GM19351 (cell line): Measurements from ENCODE around the gene AGRN.
"Not testable (repeated sequence)": the region's sequence is repeated elsewhere in the genome, so short reads cannot be mapped to it uniquely, and the experiment has no call there.

Experiments
- ATAC-seq: cut with Tn5 transposase; IDR thresholded peaks from one replicate; pipeline ENCODE4 v1.9.1; 2021; ENCODE audit warnings: mild to moderate bottlenecking, moderate library complexity; ENCODE audit not compliant: unreplicated experiment

Gene AGRN

GRCh38 chr1:981491-981954 is 38.4 kb upstream of the AGRN start:
- ATAC-seq, result no peak

- no peak for ATAC-seq
Observed at GRCh38 chr1:981955-982558, 37.9 kb upstream of the AGRN start, which contains the start of gene PERM1. Gene PERM1 (minus strand): TSS chr1:982093. CDS start chr1:981029, 1,064 bp downstream.

DNA sequence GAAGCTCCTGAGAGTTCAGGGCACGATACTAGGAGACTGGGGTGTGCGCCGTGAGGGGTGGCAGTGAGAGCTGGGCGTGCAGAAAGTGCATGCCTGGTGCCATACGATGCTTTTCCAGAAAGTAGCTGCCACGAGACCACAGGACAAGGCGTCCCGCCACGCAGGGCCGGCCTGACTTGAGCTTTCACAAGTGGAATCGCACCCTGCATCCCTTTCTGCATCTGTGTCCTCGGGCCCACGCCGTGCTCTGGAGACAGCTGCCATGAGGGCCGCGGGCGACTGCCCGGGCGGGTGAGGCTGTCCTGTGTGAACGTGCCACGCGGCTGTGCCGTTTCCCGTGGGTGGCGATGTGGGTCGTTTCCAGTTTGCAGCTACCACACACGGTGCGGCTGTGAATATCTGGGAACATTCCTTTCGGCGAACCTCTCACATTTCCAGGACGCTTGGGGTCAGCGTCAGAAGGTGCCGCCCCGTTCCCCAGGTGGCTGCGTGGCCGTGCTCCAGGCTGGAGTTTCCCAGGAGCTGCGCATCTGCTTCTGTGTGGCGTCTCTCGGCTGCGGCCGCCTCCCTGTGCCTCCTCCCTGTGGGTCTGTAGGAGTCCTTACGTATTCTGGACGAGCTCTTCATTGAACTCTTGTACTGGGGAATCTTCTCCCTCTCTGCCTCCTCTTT is 37.0 kb upstream of the AGRN start:
- no peak for ATAC-seq

DNA sequence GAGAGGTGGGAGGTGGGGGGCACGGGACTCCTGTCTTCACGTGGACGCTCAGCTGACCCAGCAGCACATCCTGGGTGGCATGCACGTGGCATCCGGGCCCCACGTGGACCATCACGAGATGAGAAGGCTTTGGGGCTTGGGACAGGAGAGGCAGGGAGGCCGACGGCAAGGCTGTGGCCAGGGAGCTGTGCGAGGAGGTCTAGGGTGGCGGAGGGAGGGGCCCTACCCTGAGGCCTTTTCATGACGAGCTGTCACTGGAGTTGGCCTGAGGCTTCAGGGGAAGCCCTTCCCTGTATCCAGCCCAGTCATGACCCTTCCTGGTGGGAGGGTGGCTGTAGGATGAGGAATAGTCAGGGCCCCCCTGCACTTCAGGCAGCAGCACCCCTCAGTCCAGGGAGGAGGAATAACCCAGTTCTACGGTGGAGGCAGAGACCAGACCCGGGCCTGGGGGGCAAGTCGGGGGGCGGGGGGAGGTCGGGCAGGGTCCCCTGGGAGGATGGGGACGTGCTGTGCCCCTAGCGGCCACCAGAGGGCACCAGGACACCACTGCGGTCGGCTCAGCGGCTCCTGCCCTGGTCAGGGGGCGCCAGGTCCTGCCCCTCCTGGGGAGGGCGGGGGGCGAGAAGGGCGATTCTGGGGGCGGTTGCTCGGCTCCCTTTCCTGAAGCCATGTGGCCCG is 36.0 kb upstream of the AGRN start:
- no peak for ATAC-seq

DNA sequence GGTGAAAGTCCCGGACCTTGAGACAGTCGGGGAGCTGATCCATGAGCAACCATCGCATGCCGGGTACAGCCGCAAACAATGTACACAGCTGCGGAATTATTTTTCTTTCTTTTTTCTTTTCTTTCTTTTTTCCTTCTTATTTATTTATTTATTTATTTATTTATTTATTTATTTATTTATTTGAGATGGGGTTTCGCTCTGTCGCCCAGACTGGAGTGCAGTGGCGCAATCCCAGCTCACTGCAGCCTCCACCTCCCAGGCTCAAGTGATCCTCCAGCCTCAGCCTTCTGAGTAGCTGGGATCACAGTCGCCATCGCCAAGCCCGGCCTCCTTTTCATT is 35.5 kb upstream of the AGRN start:
- no peak for ATAC-seq

- no peak for ATAC-seq
Observed at GRCh38 chr1:985126-985525, 34.8 kb upstream of the AGRN start.

- not testable (repeated sequence) for ATAC-seq
Observed at GRCh38 chr1:988061-988460, 31.9 kb upstream of the AGRN start.

DNA sequence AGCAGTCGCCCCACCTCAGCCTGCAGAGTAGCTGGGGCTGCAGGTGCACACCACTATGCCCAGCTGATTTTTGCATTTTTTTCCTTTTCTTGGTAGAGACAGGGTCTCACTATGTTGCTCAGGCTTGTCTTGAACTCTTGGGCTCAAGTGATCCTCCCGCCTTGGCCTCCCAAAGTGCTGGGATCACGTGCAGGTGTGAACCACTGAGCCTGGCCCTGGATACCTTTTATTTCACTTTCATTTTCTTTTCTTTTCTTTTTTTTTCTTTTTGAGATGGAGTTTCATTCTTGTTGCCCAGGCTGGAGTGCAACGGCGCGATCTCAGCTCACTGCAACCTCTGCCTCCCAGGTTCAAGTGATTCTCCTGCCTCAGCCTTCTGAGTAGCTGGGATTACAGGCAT is 28.6 kb upstream of the AGRN start:
- ATAC-seq, result not testable (repeated sequence)

DNA sequence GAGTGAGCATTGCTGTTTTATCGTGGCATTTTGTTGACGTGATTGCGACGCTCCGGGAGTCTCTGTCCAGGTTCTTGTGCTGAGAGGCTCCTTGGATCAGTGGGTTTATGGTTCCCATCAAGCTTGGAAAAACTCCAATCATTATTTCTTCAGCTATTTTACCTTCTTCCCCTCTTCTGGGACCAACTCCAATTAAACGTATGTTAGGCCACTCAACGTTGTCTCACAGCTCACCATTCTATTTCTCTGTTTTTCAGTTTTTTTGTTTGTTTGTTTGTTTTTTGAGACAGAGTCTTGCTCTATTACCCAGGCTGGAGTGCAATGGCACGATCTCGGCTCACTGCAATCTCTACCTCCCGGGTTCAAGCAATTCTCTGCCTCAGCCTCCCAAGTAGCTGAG is 28.0 kb upstream of the AGRN start:
- no peak for ATAC-seq

GRCh38 chr1:992362-992761 is 27.6 kb upstream of the AGRN start:
- ATAC-seq, result no peak

DNA sequence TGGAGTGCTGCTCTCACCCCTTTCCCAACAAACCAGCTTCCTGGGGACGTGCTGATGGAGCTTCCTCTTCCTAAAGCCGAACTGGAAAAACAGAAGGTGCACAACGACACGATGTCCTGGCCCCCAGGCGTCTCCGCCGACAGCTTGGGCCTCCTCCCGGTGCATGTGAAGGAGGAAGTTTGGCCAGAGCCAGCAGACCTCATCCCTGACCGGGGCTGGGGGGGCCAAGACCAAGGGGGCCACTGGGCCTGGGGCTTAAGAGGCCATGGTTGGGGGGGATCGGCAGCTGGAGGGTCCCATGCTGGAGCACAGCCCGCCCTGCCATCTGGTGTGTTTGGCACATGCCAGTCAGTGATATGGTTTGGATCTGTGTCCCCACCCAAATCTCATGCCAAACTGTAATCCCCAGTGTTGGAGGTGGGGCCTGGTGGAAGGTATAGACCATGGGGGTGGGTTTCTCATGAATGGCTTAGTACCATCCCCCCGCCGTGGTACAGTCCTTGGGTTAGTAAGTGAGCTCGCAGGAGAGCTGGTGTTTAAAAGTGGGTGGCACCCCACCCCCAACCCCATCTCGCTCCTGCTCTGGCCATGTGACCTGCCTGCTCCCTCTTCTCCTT is 26.4 kb upstream of the AGRN start:
- no peak for ATAC-seq

DNA sequence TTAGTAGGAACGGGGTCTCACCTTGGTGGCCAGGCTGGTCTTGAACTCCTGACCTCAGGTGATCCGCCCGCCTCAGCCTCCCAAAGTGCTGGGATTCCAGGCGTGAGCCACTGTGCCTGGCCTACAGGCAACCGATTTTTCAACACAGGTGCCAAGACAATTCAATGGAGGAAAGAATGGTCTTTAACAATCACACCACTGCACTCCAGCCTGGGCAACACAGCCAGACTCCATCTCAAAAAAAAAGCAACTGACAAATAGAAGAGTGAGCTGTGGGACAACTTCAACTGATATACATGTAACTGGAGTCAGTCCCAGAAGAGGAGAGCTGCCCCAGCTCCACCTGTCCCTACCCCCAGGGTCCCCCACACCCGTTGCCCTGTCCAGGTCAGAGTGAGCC is 25.4 kb upstream of the AGRN start:
- not testable (repeated sequence) for ATAC-seq

GRCh38 chr1:995665-996633 is 24.0 kb upstream of the AGRN start:
- ATAC-seq, result no peak

DNA sequence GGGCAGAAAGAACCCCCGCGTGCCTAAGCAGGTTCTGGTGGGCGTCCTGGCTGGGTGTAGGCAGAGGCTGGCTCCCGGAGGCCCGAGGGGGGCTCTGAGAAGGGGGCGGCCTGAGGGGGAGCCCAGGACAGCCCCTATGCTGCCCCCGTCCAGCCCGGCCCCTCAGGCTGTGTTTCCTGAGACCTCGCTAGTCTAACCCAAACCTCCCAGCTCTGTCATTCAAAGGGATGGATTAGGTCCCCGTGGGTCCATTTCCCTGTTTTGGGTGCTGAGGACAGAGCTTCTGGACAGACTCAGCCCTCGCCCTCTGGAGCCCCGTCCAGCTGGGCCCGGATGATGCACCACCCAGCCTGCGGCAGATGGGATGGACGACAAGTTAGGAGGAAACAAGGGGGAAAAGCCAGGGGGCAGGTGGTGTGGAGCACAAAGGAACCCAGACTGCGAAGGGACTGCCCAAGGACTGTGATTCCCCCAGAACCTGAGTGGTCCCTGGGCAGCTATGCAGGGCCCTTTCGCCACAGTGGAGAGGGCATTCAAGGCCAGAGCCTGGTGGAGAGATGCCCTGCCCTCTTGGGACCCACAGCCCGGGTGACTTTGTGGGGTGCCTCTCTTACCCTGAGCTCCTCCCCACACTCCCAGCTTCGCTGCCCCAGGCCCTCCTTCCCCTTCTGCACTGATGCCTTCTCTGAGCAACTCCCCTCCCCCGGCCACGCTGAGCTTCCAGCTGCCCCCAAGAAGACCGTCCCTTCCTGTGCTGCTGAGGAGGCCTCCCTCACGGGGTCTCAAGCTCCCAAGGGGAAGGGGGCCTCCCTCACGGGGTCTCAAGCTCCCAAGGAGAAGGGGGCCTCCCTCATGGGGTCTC is 22.8 kb upstream of the AGRN start:
- ATAC-seq, result no peak

GRCh38 chr1:997713-997992 is 22.3 kb upstream of the AGRN start:
- no peak for ATAC-seq

DNA sequence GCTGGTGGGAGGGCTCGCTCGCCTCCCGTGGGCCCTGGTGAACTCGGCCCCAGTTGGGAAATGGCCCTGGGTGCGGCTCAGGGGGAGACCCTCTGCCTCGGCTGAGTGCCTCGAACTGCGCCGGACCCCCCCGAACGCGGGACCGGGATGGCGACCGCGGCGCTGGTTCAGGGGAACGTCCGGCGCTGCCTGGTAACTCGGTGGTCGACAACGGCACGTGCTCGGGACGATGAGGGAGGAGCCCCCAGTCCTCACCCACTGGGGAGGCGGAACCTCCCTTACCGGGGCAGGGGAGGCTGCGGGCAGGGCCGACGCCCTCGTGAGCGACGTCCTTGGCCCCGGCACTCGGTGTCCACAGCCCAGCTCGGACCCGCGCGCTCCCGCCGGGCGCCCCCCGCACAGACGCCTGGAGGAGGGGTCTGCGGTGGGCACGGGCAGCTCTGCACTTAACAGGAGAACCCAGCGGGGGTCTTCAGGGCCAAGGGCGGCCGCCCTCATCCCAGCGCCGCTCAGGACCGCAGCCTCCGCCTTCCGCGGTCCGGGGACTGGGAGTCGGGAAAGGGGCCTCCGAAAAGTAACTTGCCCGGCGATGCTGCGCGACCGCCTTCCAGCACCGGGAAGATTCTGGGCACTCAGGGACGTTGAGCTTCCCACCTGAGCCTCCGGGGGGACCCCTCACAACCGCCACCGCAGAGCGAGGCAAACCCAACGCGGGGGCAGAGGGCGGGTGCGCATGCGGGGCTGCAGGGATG is 21.8 kb upstream of the AGRN start:
- ATAC-seq, result no peak

GRCh38 chr1:998745-998994 is 21.2 kb upstream of the AGRN start:
- no peak for ATAC-seq

- no peak for ATAC-seq
Observed at GRCh38 chr1:998995-999724, 20.8 kb upstream of the AGRN start.
